H1 (cell line): ENCODE data around the gene GNB1L. TPM values are rescaled to one million over a fixed set of nuclear protein-coding genes. Genes with fewer than 3 reads are reported as not detected.
A peak's percentile ranks its signal among the peaks of the same experiment; 100 is the strongest.

Source experiments
- CTCF ChIA-PET: fragments of 300-600 bp; sonication (Branson Sonifier 250); formaldehyde crosslinking; loops from one replicate; lab custom pipeline; 2021; ENCODE audit not compliant: partially characterized antibody; lab: Charles Lee
- POLR2A ChIA-PET: fragments of 300-600 bp; sonication (Branson Sonifier 250); formaldehyde crosslinking; loops from one replicate; lab custom pipeline; 2021; ENCODE audit warnings: inconsistent platforms; ENCODE audit not compliant: partially characterized antibody; lab: Charles Lee
- DNase-seq, 2 experiments: peaks; one replicate each; pipeline versions ENCODE4 v3.0.0 to v3.0.0-alpha.2; 2010 to 2022; ENCODE audit warnings: low spot score in 2 of 2, low read depth in 1 of 2, mixed read lengths in 1 of 2
- FAIRE-seq: peaks from 2 replicates; lab custom pipeline; 2011; peaks lifted over from hg19 to GRCh38; lab: Jason Lieb, UNC
- H2AFZ ChIP-seq: 2 replicates; pipeline ENCODE4 v1.8.1; 2012; ENCODE audit warnings: low read length, inconsistent platforms
- H2AK5ac ChIP-seq: 2 replicates; pipeline ENCODE4 v1.6.1; 2013; ENCODE audit warnings: low read depth, low read length
- H2BK120ac ChIP-seq: replicated peaks from 2 replicates; pipeline ENCODE3; 2013; ENCODE audit warnings: low read depth, low read length, inconsistent platforms
- H2BK12ac ChIP-seq: 2 replicates; pipeline ENCODE4 v1.6.1; 2013; ENCODE audit warnings: low read depth, low read length
- H2BK15ac ChIP-seq: 2 replicates; pipeline ENCODE4 v1.6.1; 2013; ENCODE audit warnings: low read length
- H2BK20ac ChIP-seq: 2 replicates; pipeline ENCODE4 v1.6.1; 2013; ENCODE audit warnings: low read length
- H2BK5ac ChIP-seq: 2 replicates; pipeline ENCODE4 v1.6.1; 2013; ENCODE audit warnings: low read depth, low read length
- H3K14ac ChIP-seq: 2 replicates; pipeline ENCODE4 v1.6.1; 2013; ENCODE audit warnings: inconsistent platforms; ENCODE audit not compliant: insufficient read length
- H3K18ac ChIP-seq: 2 replicates; pipeline ENCODE4 v1.6.1; 2013; ENCODE audit warnings: low read length; ENCODE audit errors: extremely low read depth
- H3K23ac ChIP-seq: 2 replicates; pipeline ENCODE4 v1.6.1; 2013; ENCODE audit warnings: inconsistent platforms; ENCODE audit not compliant: insufficient read length
- H3K23me2 ChIP-seq: 2 replicates; pipeline ENCODE4 v1.6.1; 2013; ENCODE audit warnings: low read depth, low read length
- H3K27ac ChIP-seq: 2 replicates; pipeline ENCODE4 v1.6.1; 2011; ENCODE audit warnings: low read depth, low read length, inconsistent platforms
- H3K27me3 ChIP-seq, 4 experiments: replicated peaks in 1 of 4; 1 replicate in 1 of 4; 2 replicates in 3 of 4; pipeline versions ENCODE4 v1.6.1 to v1.8.1; 2011 to 2013; ENCODE audit warnings: low read length in 3 of 4, mild to moderate bottlenecking in 3 of 4, inconsistent platforms in 2 of 4, mixed read lengths in 2 of 4, moderate library complexity in 1 of 4; ENCODE audit not compliant: control insufficient read depth in 3 of 4, insufficient read depth in 3 of 4; ENCODE audit errors: extremely low read depth in 1 of 4
- H3K36me3 ChIP-seq, 4 experiments: 2 replicates each; pipeline versions ENCODE4 v1.6.1 to v1.8.1; 2011 to 2013; ENCODE audit warnings: mild to moderate bottlenecking in 4 of 4, low read length in 3 of 4, moderate library complexity in 2 of 4, control low read depth in 1 of 4, inconsistent platforms in 1 of 4; ENCODE audit not compliant: insufficient read depth in 4 of 4, control insufficient read depth in 2 of 4
- H3K4ac ChIP-seq: replicated peaks from 2 replicates; pipeline ENCODE3; 2013; ENCODE audit warnings: low read length, low read depth, mixed read lengths, inconsistent platforms; ENCODE audit not compliant: insufficient read length
- H3K4me1 ChIP-seq, 4 experiments: replicated peaks in 1 of 4; 1 replicate in 1 of 4; 2 replicates in 3 of 4; pipeline versions ENCODE4 v1.6.1 to v1.8.1; 2011 to 2013; ENCODE audit warnings: low read length in 3 of 4, inconsistent platforms in 2 of 4, mixed read lengths in 1 of 4; ENCODE audit not compliant: insufficient read depth in 4 of 4, control insufficient read depth in 3 of 4
- H3K4me2 ChIP-seq, 2 experiments: 2 replicates each; pipeline versions ENCODE4 v1.6.1 to v1.8.1; 2011 to 2013; ENCODE audit warnings: low read depth in 2 of 2, low read length in 2 of 2, control low read depth in 1 of 2, inconsistent platforms in 1 of 2, mild to moderate bottlenecking in 1 of 2; ENCODE audit not compliant: insufficient read depth in 1 of 2
- H3K4me3 ChIP-seq, 4 experiments: fragments of 200-600, 300-600 bp in 1 of 4; sonication (generic), shearing (Covaris generic), sonication (Bioruptor Twin) in 1 of 4; 2 replicates each; pipeline versions ENCODE4 v1.5.1 to v1.8.1; 2011 to 2016; ENCODE audit warnings: low read length in 4 of 4, low read depth in 3 of 4, control low read depth in 2 of 4, inconsistent platforms in 2 of 4, mild to moderate bottlenecking in 2 of 4, mixed read lengths in 1 of 4, moderate library complexity in 1 of 4; ENCODE audit not compliant: insufficient read depth in 2 of 4; ENCODE audit errors: extremely low read depth in 1 of 4
- H3K56ac ChIP-seq: replicated peaks from 2 replicates; pipeline ENCODE3; 2013; ENCODE audit warnings: low read depth, mild to moderate bottlenecking, mixed read lengths, low read length, inconsistent platforms; ENCODE audit not compliant: insufficient read length
- H3K79me1 ChIP-seq: 2 replicates; pipeline ENCODE4 v1.6.1; 2013; ENCODE audit warnings: low read depth, low read length, control low read depth
- H3K79me2 ChIP-seq, 2 experiments: 2 replicates each; pipeline versions ENCODE4 v1.6.1 to v1.8.1; 2012 to 2013; ENCODE audit warnings: low read length in 2 of 2, mild to moderate bottlenecking in 2 of 2, inconsistent platforms in 1 of 2; ENCODE audit not compliant: insufficient read depth in 2 of 2, control insufficient read depth in 1 of 2
- H3K9ac ChIP-seq, 4 experiments: replicated peaks in 1 of 4; 1 replicate in 1 of 4; 2 replicates in 3 of 4; pipeline versions ENCODE4 v1.6.1 to v1.8.1; 2011 to 2013; ENCODE audit warnings: low read depth in 3 of 4, low read length in 3 of 4, control low read depth in 2 of 4, mild to moderate bottlenecking in 2 of 4, moderate library complexity in 2 of 4, inconsistent platforms in 1 of 4; ENCODE audit errors: extremely low read depth in 1 of 4
- H3K9me3 ChIP-seq, 2 experiments: 2 replicates each; pipeline versions ENCODE4 v1.6.1 to v1.8.1; 2012 to 2013; ENCODE audit warnings: mild to moderate bottlenecking in 2 of 2, moderate library complexity in 2 of 2, control low read depth in 1 of 2, inconsistent platforms in 1 of 2, low read depth in 1 of 2, low read length in 1 of 2, mixed read lengths in 1 of 2; ENCODE audit not compliant: insufficient read depth in 2 of 2
- H4K20me1 ChIP-seq, 2 experiments: replicated peaks in 1 of 2; 2 replicates each; pipeline versions ENCODE3 to v1.8.1; 2011 to 2013; ENCODE audit warnings: inconsistent platforms in 2 of 2, low read length in 2 of 2, mild to moderate bottlenecking in 1 of 2; ENCODE audit not compliant: insufficient read depth in 2 of 2, control insufficient read depth in 1 of 2
- H4K5ac ChIP-seq: 2 replicates; pipeline ENCODE4 v1.6.1; 2013; ENCODE audit warnings: low read length, low read depth, mixed read lengths, inconsistent platforms; ENCODE audit not compliant: insufficient read length
- H4K8ac ChIP-seq: 2 replicates; pipeline ENCODE4 v1.8.0; 2013; ENCODE audit warnings: mild to moderate bottlenecking, moderate library complexity, low read length, inconsistent platforms; ENCODE audit not compliant: insufficient read depth; ENCODE audit errors: extremely low read depth
- H4K91ac ChIP-seq: replicated peaks from 2 replicates; pipeline ENCODE3; 2013; ENCODE audit warnings: low read length, mixed read lengths, inconsistent platforms; ENCODE audit not compliant: insufficient read length
- EGR1 ChIP-seq: IDR thresholded peaks from 2 replicates; pipeline ENCODE4 v1.6.1; 2011; ENCODE audit warnings: low read depth, low read length, borderline replicate concordance
- EZH2 ChIP-seq: fragments of 200-600 bp; sonication (generic); IDR thresholded peaks from 2 replicates; pipeline ENCODE4 v1.7.1; 2012; ENCODE audit warnings: low read depth, mild to moderate bottlenecking, moderate library complexity, low read length, inconsistent platforms; ENCODE audit not compliant: severe bottlenecking
- GTF2F1 ChIP-seq: IDR thresholded peaks from 2 replicates; pipeline ENCODE4 v1.6.1; 2012; ENCODE audit warnings: low read depth, low read length, improper control_type of control experiment, borderline replicate concordance
- MAFK ChIP-seq: IDR thresholded peaks from 2 replicates; pipeline ENCODE4 v1.6.1; 2012; ENCODE audit warnings: low read depth, mild to moderate bottlenecking, improper control_type of control experiment, low read length
- RBBP5 ChIP-seq: IDR thresholded peaks from 2 replicates; pipeline ENCODE4 v1.7.1; 2012; ENCODE audit warnings: low read depth, mild to moderate bottlenecking, inconsistent platforms, low read length, moderate library complexity, borderline replicate concordance
- RNF2 ChIP-seq: fragments of 200-900, 300-1000 bp; sonication (generic); IDR thresholded peaks from 2 replicates; pipeline ENCODE4 v1.7.1; 2016; ENCODE audit warnings: borderline replicate concordance, low read depth, mild to moderate bottlenecking, antibody characterized with exemption, low read length; ENCODE audit not compliant: poor library complexity, severe bottlenecking; ENCODE audit errors: missing control alignments
- SAP30 ChIP-seq: fragments of 300-600 bp; sonication (generic); IDR thresholded peaks from 2 replicates; pipeline ENCODE4 v1.7.1; 2012; ENCODE audit warnings: low read length, moderate library complexity, mild to moderate bottlenecking, inconsistent platforms; ENCODE audit not compliant: insufficient read depth, insufficient replicate concordance
- SIRT6 ChIP-seq: IDR thresholded peaks from one replicate; pipeline ENCODE4 v1.7.1; 2012; ENCODE audit warnings: low read length, inconsistent platforms
- SUZ12 ChIP-seq: fragments of 200-600 bp; sonication (generic); IDR thresholded peaks from 2 replicates; pipeline ENCODE4 v1.6.1; 2012; ENCODE audit warnings: mild to moderate bottlenecking, inconsistent platforms, low read length, moderate library complexity, mixed read lengths
- WGBS, 2 experiments: shearing (Covaris generic) in 1 of 2; methylation state at CpG; one replicate each; pipeline versions ENCODE4 v1.1.6 to v1.1.7; 2013 to 2015; ENCODE audit warnings: low lambda C conversion rate in 2 of 2, mixed read lengths in 2 of 2, inconsistent platforms in 1 of 2, low coverage in 1 of 2, missing lambda C conversion rate in 1 of 2; ENCODE audit not compliant: insufficient replicate concordance in 2 of 2, insufficient coverage in 1 of 2, insufficient read length in 1 of 2; ENCODE audit errors: extremely low coverage in 1 of 2, missing lambda C conversion rate in 1 of 2; 5-methylcytosine and 5-hydroxymethylcytosine counted together
- polyA plus RNA-seq, 7 experiments: library from polyadenylated mRNA; depleted of rRNA in 3 of 7; stranded (reverse) in 5 of 7; unstranded in 2 of 7; fragments of >200 nt in 5 of 7; fragments of 200-250 nt in 2 of 7; gene quantifications; 1 replicate in 5 of 7; 2 replicates in 1 of 7; 4 replicates in 1 of 7; pipeline versions ENCODE4 v1.2.1 to v1.2.3, GENCODE V29; 2011 to 2013; ENCODE audit warnings: missing spikeins in 2 of 7, mixed read lengths in 2 of 7
- total RNA-seq: library from RNA; stranded (reverse); fragmentation: NEBNext Ultra II Directional; extraction: Animal tissue kit (Norgen Biotek cat#: 25700); gene quantifications from 2 replicates; pipeline ENCODE4 v1.2.1, GENCODE V29; 2021
- TF ChIP-seq, protein P1 (sequence below): IDR thresholded peaks from 2 replicates; pipeline ENCODE4 v1.6.1; 2012; ENCODE audit warnings: inconsistent platforms

Gene GNB1L
- total and polyA plus RNA-seq, 2 of the 8 experiments (the other 6 are each of a cell fraction or from before 2014, with no cell fraction given), result 14.0 to 15.6 TPM

DNA sequence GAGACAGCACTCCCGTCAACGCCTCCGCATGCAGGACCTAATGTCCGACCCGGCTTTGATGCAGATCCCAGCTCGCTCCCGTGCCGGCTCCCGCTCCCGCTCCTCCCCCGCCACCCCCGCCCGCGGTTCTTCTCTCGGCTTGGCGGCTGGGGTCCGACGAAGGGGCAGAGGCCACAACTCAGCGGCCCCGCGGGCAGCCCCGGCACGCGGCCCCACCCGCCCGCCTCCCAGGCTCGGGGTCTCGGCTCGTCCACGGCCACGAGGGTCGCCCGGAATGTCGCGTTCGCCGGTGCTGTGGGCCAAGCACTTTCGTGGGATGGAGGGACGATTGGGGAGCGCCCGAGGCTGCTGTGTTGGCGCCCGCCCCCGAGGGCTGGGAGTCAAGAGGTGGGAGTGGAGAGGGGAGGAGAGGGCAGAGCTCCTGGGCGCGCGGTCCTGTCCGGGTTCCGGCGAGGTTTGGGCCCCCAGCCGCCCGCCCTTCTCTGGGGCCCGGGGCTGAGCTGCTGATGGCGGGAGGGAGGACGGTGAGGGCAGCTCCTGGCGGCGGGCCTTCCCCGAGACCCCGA is 99.4 kb downstream of the GNB1L start:
- DNase-seq (peak in 1 of 2 experiments; percentile 78), FAIRE-seq (no peak)
- Histone ChIP-seq H3K9ac (no peak overlapping the region), H3K23ac (no peak overlapping the region), H3K4me2 (peak overlapping the region; percentile 44 to 67), H3K14ac (no peak overlapping the region), H3K18ac (no peak overlapping the region), H3K4me1 (peaks cover 0 to 38% (median 13%) of the 10 kb centered on the region in 4 experiments; a peak in 5 of 7 replicates), H2BK12ac (no peak overlapping the region), H3K27ac (no peak overlapping the region), H2BK20ac (no peak overlapping the region), H3K79me1 (no peaks in the 10 kb centered on the region), H2BK120ac (no peak overlapping the region), H3K79me2 (no peaks in the 10 kb centered on the region), H2AFZ (no peak overlapping the region), H4K8ac (no peak overlapping the region; the same call in 1 of the 2 replicates), H3K56ac (no peak overlapping the region), H3K4me3 (peak overlapping the region in 1 of 4 experiments; percentile 56; a peak in 2 of 8 replicates), H3K23me2 (no peaks in the 10 kb centered on the region; the same call in 1 of the 2 replicates), H3K4ac (no peak overlapping the region), H3K9me3 (no peaks in the 10 kb centered on the region), H4K91ac (no peak overlapping the region), H3K27me3 (peaks cover 67 to 84% (median 75%) of the 10 kb centered on the region in 4 experiments), H4K5ac (no peak overlapping the region), H4K20me1 (peaks cover 18 to 27% of the 10 kb centered on the region in 2 experiments), H2BK5ac (no peak overlapping the region), H2AK5ac (no peak overlapping the region), H2BK15ac (no peak overlapping the region), H3K36me3 (peaks cover 0 to 15% (median 0%) of the 10 kb centered on the region in 4 experiments; a peak in 1 of 8 replicates)
- ChIA-PET POLR2A (interaction anchor here (1.2 to 3.8 kb wide), 2 partner anchors 10 to 31 kb away, joined by 3 to 21 read pairs; partner anchors contain the start of gene GP1BB), CTCF (interaction anchor here (0.8 to 16.5 kb wide), 11 partner anchors 9 to 158 kb away, joined by 3 to 168 read pairs (median 3); no protein-coding TSS in a partner anchor)
- WGBS, 2 experiments, result 4% methylated on average over 37 of the region's 59 CpGs; no CpG with 5 or more reads in 1 of the 2 experiments
- TF ChIP-seq, protein P1, sequence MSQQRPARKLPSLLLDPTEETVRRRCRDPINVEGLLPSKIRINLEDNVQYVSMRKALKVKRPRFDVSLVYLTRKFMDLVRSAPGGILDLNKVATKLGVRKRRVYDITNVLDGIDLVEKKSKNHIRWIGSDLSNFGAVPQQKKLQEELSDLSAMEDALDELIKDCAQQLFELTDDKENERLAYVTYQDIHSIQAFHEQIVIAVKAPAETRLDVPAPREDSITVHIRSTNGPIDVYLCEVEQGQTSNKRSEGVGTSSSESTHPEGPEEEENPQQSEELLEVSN, result no peak
- TF ChIP-seq SAP30, result no peak
- no peak for TF ChIP-seq GTF2F1
- peak; percentile 59 for TF ChIP-seq SUZ12
- no peak for TF ChIP-seq MAFK
- no peak for TF ChIP-seq SIRT6
- TF ChIP-seq EZH2, result peak; percentile 74
- TF ChIP-seq EGR1, result peak; percentile 64; the same call in 1 of the 2 replicates
- no peak for TF ChIP-seq RNF2
- TF ChIP-seq RBBP5, result no peak
